ENCODE measurements around the gene C1orf21.

The C1orf21 gene

GRCh38 chr1:184395937-184396480 lies 9.2 kb downstream of the C1orf21 start:
- no peak for TF ChIP-seq CTCF (IDR thresholded peaks at IDR 0.05; ENCODE audit: control insufficient read depth, insufficient read depth, low read depth, low read length, missing control alignments)
- DNase-seq (ENCODE audit: low read depth) = no peak
- H3K4me3 ChIP-seq (ENCODE audit: control insufficient read depth, low read depth, low read length) = no peak overlapping the region

- DNase-seq (ENCODE audit: low read depth) = no peak
- TF ChIP-seq CTCF (IDR thresholded peaks at IDR 0.05; ENCODE audit: control insufficient read depth, insufficient read depth, low read depth, low read length, missing control alignments) = no peak
- no peak overlapping the region for H3K4me3 ChIP-seq (ENCODE audit: control insufficient read depth, low read depth, low read length)
Measured at GRCh38 chr1:184399192-184399847, 12.5 kb downstream of the C1orf21 start.

- DNase-seq (ENCODE audit: low read depth) = no peak
- no peak for TF ChIP-seq CTCF (IDR thresholded peaks at IDR 0.05; ENCODE audit: control insufficient read depth, insufficient read depth, low read depth, low read length, missing control alignments)
- H3K4me3 ChIP-seq (ENCODE audit: control insufficient read depth, low read depth, low read length) = no peak overlapping the region
Measured at GRCh38 chr1:184403961-184404726, 17.3 kb downstream of the C1orf21 start.

GRCh38 chr1:184404727-184405027 lies 17.8 kb downstream of the C1orf21 start:
- H3K4me3 ChIP-seq (ENCODE audit: control insufficient read depth, low read depth, low read length) = no peak overlapping the region
- DNase-seq (ENCODE audit: low read depth) = no peak
- no peak for TF ChIP-seq CTCF (IDR thresholded peaks at IDR 0.05; ENCODE audit: control insufficient read depth, insufficient read depth, low read depth, low read length, missing control alignments)

- H3K4me3 ChIP-seq (ENCODE audit: control insufficient read depth, low read depth, low read length) = no peak overlapping the region
- no peak for TF ChIP-seq CTCF (IDR thresholded peaks at IDR 0.05; ENCODE audit: control insufficient read depth, insufficient read depth, low read depth, low read length, missing control alignments)
- DNase-seq (ENCODE audit: low read depth) = no peak
Measured at GRCh38 chr1:184405094-184405800, 18.4 kb downstream of the C1orf21 start.

- no peak for DNase-seq (ENCODE audit: low read depth)
- H3K4me3 ChIP-seq (ENCODE audit: control insufficient read depth, low read depth, low read length) = no peak overlapping the region
- no peak for TF ChIP-seq CTCF (IDR thresholded peaks at IDR 0.05; ENCODE audit: control insufficient read depth, insufficient read depth, low read depth, low read length, missing control alignments)
Measured at GRCh38 chr1:184405801-184406142, 18.9 kb downstream of the C1orf21 start.
